HL-60 (cell line): ENCODE data around the gene BABAM2.

Experiments used
- DNase-seq, 2 experiments: peaks; one replicate each; pipeline ENCODE4 v3.0.0-alpha.2; 2010 to 2020; ENCODE audit warnings: low read depth in 1 of 2, low spot score in 1 of 2
- H3K27ac ChIP-seq: fragments of 250-450 bp; sonication (Bioruptor Pico); replicated peaks from 2 replicates; pipeline ENCODE4 v1.5.1; 2020; ENCODE audit warnings: mild to moderate bottlenecking, moderate library complexity
- H3K27me3 ChIP-seq: fragments of 250-450 bp; sonication (Bioruptor Pico); 2 replicates; pipeline ENCODE4 v1.5.1; 2021; ENCODE audit warnings: mild to moderate bottlenecking, moderate library complexity; ENCODE audit not compliant: insufficient read depth, poor library complexity, severe bottlenecking
- H3K4me3 ChIP-seq: replicated peaks from 2 replicates; pipeline ENCODE4 v1.5.1; 2011; ENCODE audit warnings: mild to moderate bottlenecking, control low read depth, low read length; ENCODE audit not compliant: insufficient read depth
- CTCF ChIP-seq: IDR thresholded peaks from one replicate; pipeline ENCODE4 v1.5.1; 2011; ENCODE audit warnings: low read length, control low read depth, inconsistent platforms; ENCODE audit not compliant: insufficient read depth
- GABPA ChIP-seq: IDR thresholded peaks from 2 replicates; pipeline ENCODE4 v1.6.1; 2012; ENCODE audit warnings: low read depth
- POLR2AphosphoS5 ChIP-seq: IDR thresholded peaks from 2 replicates; pipeline ENCODE4 v1.6.1; 2012; ENCODE audit warnings: low read depth
- SPI1 ChIP-seq: IDR thresholded peaks from 2 replicates; pipeline ENCODE4 v1.6.1; 2012; ENCODE audit warnings: low read depth, mild to moderate bottlenecking, borderline replicate concordance
- TF ChIP-seq, protein P1 (sequence below): IDR thresholded peaks from 2 replicates; pipeline ENCODE4 v1.6.1; 2012; ENCODE audit warnings: low read depth; ENCODE audit not compliant: insufficient replicate concordance

BABAM2 gene

DNA sequence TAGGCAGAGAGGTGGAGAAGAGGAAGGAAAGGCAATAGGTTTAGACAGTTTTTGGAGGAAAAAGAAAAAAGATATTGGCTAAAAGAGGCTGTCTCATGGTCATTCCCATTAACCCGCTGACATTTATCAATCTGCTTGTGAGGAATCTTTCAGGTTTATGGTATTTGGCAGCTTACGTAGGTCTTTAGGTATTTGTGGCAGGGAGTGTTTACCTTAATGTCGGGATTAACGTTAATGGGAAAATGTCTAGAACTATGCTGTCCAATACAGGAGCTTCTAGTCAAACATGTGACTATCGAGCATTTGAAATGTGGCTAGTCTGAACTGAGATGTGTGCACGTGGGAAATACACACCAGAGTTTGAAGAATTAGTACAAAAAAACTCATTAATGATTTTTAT, 144.2 kb downstream of the BABAM2 start:
- no peak for TF ChIP-seq GABPA
- no peak overlapping the region for H3K27ac ChIP-seq
- H3K4me3 ChIP-seq: no peak overlapping the region
- no peaks in the 10 kb centered on the region for H3K27me3 ChIP-seq
- no peak for DNase-seq

GRCh38 chr2:28035163-28035690, 144.7 kb downstream of the BABAM2 start:
- TF ChIP-seq GABPA (no peak), POLR2AphosphoS5 (no peak), SPI1 (no peak), CTCF (no peak)
- TF ChIP-seq, protein P1, sequence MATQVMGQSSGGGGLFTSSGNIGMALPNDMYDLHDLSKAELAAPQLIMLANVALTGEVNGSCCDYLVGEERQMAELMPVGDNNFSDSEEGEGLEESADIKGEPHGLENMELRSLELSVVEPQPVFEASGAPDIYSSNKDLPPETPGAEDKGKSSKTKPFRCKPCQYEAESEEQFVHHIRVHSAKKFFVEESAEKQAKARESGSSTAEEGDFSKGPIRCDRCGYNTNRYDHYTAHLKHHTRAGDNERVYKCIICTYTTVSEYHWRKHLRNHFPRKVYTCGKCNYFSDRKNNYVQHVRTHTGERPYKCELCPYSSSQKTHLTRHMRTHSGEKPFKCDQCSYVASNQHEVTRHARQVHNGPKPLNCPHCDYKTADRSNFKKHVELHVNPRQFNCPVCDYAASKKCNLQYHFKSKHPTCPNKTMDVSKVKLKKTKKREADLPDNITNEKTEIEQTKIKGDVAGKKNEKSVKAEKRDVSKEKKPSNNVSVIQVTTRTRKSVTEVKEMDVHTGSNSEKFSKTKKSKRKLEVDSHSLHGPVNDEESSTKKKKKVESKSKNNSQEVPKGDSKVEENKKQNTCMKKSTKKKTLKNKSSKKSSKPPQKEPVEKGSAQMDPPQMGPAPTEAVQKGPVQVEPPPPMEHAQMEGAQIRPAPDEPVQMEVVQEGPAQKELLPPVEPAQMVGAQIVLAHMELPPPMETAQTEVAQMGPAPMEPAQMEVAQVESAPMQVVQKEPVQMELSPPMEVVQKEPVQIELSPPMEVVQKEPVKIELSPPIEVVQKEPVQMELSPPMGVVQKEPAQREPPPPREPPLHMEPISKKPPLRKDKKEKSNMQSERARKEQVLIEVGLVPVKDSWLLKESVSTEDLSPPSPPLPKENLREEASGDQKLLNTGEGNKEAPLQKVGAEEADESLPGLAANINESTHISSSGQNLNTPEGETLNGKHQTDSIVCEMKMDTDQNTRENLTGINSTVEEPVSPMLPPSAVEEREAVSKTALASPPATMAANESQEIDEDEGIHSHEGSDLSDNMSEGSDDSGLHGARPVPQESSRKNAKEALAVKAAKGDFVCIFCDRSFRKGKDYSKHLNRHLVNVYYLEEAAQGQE: no peak
- no peaks in the 10 kb centered on the region for H3K27me3 ChIP-seq
- no peak overlapping the region for H3K4me3 ChIP-seq
- no peak overlapping the region for H3K27ac ChIP-seq
- DNase-seq: no peak

DNA sequence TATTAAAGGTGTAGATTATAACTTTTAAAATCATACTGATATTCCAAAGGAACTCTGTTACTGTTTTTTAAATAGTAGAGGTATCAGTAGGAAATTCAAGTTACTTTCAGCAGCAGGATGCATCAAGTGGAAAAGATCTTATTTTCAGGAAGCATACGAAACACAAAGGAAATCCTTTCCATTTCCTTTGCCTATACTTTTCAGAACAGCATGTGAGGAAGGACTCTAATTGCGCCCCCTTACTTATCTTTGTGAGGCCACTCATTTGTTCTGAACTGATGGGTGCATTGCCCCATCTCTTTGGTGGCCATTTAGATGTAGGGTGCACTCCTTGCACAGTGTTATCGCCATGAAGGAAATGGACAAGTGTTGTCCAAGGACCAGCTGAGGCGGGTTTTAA, 145.3 kb downstream of the BABAM2 start:
- no peaks in the 10 kb centered on the region for H3K27me3 ChIP-seq
- DNase-seq: no peak
- TF ChIP-seq GABPA (no peak), SPI1 (no peak), CTCF (no peak), POLR2AphosphoS5 (no peak)
- TF ChIP-seq, protein P1: no peak
- no peak overlapping the region for H3K27ac ChIP-seq
- H3K4me3 ChIP-seq: no peak overlapping the region

- DNase-seq: no peak
- TF ChIP-seq, protein P1: no peak
- no peak for TF ChIP-seq GABPA
- no peak for TF ChIP-seq POLR2AphosphoS5
- TF ChIP-seq CTCF: no peak
- TF ChIP-seq SPI1: no peak
- H3K4me3 ChIP-seq: no peak overlapping the region
- H3K27ac ChIP-seq: no peak overlapping the region
- no peaks in the 10 kb centered on the region for H3K27me3 ChIP-seq
These were observed 145.8 kb downstream of the BABAM2 start for GRCh38 chr2:28036307-28036706.
